ENCODE data around the gene CTSK.
"Not testable (repeated sequence)": the region's sequence is repeated elsewhere in the genome, so short reads cannot be mapped to it uniquely, and the experiment has no call there.

GRCh38 chr1:150793778-150794177, 14.3 kb downstream of the CTSK start:
- TF ChIP-seq, protein P1, sequence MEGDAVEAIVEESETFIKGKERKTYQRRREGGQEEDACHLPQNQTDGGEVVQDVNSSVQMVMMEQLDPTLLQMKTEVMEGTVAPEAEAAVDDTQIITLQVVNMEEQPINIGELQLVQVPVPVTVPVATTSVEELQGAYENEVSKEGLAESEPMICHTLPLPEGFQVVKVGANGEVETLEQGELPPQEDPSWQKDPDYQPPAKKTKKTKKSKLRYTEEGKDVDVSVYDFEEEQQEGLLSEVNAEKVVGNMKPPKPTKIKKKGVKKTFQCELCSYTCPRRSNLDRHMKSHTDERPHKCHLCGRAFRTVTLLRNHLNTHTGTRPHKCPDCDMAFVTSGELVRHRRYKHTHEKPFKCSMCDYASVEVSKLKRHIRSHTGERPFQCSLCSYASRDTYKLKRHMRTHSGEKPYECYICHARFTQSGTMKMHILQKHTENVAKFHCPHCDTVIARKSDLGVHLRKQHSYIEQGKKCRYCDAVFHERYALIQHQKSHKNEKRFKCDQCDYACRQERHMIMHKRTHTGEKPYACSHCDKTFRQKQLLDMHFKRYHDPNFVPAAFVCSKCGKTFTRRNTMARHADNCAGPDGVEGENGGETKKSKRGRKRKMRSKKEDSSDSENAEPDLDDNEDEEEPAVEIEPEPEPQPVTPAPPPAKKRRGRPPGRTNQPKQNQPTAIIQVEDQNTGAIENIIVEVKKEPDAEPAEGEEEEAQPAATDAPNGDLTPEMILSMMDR (IDR thresholded peaks at IDR 0.05) = not testable (repeated sequence)
- TF ChIP-seq POLR2A (IDR thresholded peaks at IDR 0.05) = not testable (repeated sequence)
